HG02885 (cell line): ENCODE data around the gene CPSF4.

Experiments used
- ATAC-seq: cut with Tn5 transposase; IDR thresholded peaks from one replicate; pipeline ENCODE4 v1.9.1; 2021; ENCODE audit warnings: mild to moderate bottlenecking; ENCODE audit not compliant: unreplicated experiment, poor library complexity

The CPSF4 gene

GRCh38 chr7:99440195-99440594 is 1.5 kb downstream of the CPSF4 start:
- no peak for ATAC-seq

GRCh38 chr7:99446096-99446495 is 7.4 kb downstream of the CPSF4 start:
- ATAC-seq = no peak

DNA sequence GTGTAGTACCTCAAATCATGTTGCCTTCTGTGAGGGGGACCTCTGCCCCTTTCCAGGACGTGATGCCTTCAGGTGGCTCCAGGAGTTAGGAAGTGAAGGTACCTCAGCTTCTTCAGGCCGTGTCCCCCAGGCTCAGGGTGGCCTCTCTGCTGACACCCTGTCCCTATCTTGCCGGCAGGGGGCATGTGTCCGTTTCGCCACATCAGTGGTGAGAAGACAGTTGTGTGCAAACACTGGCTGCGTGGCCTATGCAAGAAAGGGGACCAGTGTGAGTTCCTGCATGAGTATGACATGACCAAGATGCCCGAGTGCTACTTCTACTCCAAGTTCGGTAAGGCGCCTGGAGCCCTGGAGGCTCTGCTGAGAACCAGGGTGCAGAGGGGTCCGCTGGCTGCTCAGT is 9.2 kb downstream of the CPSF4 start:
- peak; percentile 43 for ATAC-seq

- no peak for ATAC-seq
Measured at GRCh38 chr7:99448855-99449254, 10.1 kb downstream of the CPSF4 start.

DNA sequence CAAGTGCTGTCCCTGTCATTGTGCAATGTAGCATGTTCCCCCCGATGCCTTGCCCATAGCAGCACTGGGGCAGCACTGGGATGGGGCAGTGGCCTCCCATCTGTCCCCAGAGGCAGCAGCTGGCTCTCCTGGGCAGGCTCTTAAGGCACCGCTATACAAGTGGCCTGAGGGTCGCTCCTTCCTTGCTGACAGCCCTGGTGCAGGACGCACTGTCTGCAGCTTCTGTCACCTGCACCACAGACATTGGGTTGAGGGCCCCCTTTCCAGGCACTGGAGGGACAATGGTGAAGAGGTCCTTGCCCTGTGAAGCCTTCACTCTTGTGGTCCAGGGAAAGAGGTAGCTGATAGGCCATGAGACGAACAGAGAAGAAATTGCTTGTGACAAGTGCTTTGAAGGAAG is 10.6 kb downstream of the CPSF4 start:
- ATAC-seq = no peak

DNA sequence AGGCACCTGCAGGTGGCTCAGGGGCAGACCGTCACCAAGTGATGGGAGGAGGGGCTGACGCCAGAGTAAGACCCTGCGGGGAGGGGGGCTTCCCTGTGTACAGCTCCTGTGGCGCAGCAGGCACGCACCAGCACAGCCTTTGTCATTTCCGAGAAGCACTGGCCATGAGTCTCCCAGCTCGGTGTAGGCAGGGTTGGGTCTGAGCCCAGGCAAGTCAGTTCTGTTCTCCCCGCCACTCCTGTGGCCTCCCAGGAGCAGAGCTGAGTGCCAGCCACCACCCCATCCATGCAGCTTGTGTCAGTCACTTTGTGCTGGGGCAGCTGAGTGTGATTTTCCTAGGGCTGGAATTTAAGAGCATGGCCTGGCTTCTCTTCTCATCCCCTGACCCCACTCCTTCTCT is 13.2 kb downstream of the CPSF4 start:
- ATAC-seq = no peak

GRCh38 chr7:99452541-99452940 is 13.8 kb downstream of the CPSF4 start:
- ATAC-seq = no peak

GRCh38 chr7:99453105-99453504 is 14.4 kb downstream of the CPSF4 start:
- no peak for ATAC-seq

DNA sequence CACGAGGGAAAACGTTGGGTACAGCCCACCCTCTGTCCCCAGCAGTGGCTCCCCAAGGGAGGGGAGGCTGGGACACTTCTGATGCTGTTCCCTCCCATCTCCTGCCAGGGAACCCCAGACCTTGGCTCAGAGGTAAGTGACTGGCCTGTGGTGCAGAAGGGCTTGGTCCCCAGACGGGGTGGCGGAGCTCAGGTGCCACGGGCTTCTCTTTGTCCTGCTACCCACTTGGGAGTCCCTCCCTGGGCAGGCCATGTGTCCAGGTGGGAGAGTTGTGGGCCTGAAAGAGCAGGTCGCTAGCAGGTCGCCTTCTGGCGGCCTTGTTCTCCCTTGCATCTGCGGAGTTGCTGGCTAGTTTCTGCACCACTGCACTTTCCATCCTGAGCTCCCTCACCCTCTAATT is 17.1 kb downstream of the CPSF4 start:
- ATAC-seq = no peak

- ATAC-seq = no peak
Measured at GRCh38 chr7:99456288-99456687, 17.5 kb downstream of the CPSF4 start.

DNA sequence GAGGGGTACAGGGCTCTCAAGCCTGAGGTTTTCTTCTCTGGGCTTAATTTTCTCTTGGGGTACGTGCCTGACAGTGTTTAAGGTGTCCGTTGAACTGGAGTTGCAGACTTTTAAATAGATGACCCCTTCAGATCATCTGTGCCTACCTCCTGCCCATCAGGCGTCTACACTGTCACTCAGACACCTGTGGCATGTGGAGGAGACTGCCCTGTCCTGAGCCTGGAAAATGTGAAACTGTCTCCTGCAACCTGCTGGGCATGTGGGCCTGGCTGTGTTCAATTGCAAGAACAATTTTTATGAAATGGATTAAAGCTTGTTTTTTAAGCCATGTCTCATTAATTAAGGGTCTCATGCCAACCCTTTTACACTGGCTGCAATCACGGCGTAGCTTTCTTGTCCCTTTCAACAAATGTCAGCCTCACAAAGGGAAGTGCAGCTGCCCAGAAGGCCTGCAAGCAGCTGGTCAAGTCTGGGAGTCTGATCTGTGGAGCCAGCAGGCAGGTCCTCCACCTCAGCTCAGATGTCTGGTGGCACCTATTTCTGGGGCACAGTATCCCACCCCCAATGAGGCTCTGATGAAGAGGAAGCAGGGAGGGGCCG is 18.4 kb downstream of the CPSF4 start:
- no peak for ATAC-seq

- no peak for ATAC-seq
Measured at GRCh38 chr7:99457650-99458493, 19.1 kb downstream of the CPSF4 start.

- ATAC-seq = no peak
Measured at GRCh38 chr7:99459087-99459486, 20.3 kb downstream of the CPSF4 start.

DNA sequence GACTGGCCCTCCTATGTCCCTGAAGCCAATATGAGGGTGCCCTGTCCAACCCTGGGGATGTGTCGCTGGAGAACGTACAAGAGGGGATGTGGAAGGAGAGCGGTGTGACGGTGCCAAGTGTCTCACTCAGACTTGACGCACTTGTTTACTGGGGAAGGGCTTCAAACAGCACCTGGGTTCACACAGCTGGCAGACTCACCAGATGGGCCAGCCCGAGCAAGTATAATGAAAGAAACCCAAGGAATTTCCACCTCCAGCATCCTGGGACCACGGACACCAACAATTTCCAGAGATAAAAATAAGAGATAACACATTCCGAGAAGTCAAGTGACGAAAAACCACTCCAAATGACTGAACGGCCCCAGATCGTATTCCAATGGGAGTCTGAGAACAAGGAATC is 21.9 kb downstream of the CPSF4 start:
- no peak for ATAC-seq

DNA sequence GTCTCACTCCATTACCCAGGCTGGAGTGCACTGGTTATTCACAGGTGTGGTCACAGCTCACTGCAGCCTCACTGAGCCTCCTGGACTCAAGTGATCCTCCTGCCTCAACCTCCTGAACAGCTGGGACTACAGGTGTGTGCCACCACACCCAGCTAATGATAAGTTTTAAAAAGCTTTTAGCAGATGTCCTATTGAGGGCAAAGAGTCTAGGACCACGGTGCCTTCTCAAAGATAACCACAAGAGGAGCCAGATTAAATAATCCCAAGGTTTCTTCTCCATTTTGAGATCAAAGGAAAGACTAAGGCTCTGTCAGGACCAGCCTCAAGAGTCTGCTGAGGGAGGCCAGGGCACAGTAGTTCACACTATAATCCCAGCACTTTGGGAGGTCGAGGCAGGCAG is 22.5 kb downstream of the CPSF4 start:
- no peak for ATAC-seq

DNA sequence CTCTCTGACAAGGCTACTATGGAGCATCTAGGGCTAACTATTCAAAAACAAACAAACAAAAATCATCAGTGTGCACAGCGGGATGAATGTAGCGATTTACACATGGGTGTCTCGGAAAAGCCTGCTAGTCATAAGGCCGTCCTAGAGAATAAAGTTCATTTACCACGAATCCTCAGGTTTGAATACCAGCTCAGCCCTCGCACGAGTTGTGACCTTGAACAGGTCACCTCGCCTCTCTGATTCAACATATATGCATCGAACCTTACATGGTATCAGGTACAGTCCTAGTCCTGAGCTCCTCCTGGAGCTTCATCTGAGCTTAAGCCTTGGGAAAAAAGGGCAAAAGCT is 26.7 kb downstream of the CPSF4 start:
- ATAC-seq = no peak

GRCh38 chr7:99468336-99468918 is 29.7 kb downstream of the CPSF4 start:
- ATAC-seq = no peak

- ATAC-seq = no peak
Measured at GRCh38 chr7:99469381-99470065, 30.8 kb downstream of the CPSF4 start.

GRCh38 chr7:99472561-99473314 is 34.0 kb downstream of the CPSF4 start, which contains the start of gene ZNF789:
TSS of gene ZNF789 (plus strand) at chr7:99472890. CDS start at chr7:99476457, 3,567 bp downstream.
- peak; percentile 95 for ATAC-seq

GRCh38 chr7:99473315-99473596 is 34.5 kb downstream of the CPSF4 start:
- no peak for ATAC-seq

DNA sequence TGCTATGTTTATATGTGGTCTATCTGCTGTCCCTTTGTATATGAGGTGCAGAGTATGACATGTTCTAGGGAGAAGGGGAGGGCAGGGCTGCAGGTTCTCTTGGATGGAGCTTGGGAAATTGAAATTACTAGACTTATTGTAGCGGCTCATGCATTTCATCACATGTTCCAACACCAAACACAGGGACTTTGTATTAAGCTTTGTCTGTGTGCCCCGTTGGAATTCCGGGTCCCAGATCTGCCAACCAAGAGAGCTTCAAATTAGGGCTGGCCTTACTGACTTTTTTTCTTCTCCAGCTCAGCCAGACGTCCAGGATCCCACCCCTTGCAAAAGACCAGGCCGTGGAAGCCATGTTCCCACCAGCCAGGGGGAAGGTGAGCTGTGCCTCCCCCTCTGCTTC is 37.4 kb downstream of the CPSF4 start:
- no peak for ATAC-seq
